Transverse colon (tissue), 4 donors: ENCODE measurements around the gene AGAP1. TPM values are rescaled to one million over a fixed set of nuclear protein-coding genes. Genes with fewer than 3 reads are reported as not detected.
"Not testable (repeated sequence)": the region's sequence is repeated elsewhere in the genome, so short reads cannot be mapped to it uniquely, and the experiment has no call there.

Experiments
- DNase-seq: peaks from one replicate; pipeline ENCODE4 v3.0.0-alpha.2; 2019
- H3K27ac ChIP-seq, 4 donors: fragments of 200-600 bp; sonication (generic); 2 replicates each; pipeline ENCODE4 v1.5.1; 2016 to 2018; ENCODE audit warnings: inconsistent platforms in 4 of 4
- H3K27me3 ChIP-seq: fragments of 200-600 bp; sonication (generic); 2 replicates; pipeline ENCODE4 v1.5.1; 2017; ENCODE audit warnings: inconsistent platforms
- H3K36me3 ChIP-seq, 4 donors: fragments of 200-600 bp; sonication (generic); 2 replicates each; pipeline ENCODE4 v1.5.1; 2017 to 2019; ENCODE audit warnings: inconsistent platforms in 4 of 4
- H3K4me1 ChIP-seq, 4 donors: fragments of 200-600 bp; sonication (generic); 2 replicates each; pipeline ENCODE4 v1.5.1; 2017 to 2020; ENCODE audit warnings: inconsistent platforms in 4 of 4
- H3K4me3 ChIP-seq, 4 donors: fragments of 200-600 bp; sonication (generic); 1 replicate in 1 of 4; 2 replicates in 3 of 4; pipeline versions ENCODE4 v1.5.1 to v1.6.1; 2017 to 2019; ENCODE audit warnings: inconsistent platforms in 4 of 4
- H3K9me3 ChIP-seq, 2 donors: fragments of 200-600 bp; sonication (generic); 2 replicates each; pipeline ENCODE4 v1.5.1; 2017 to 2019; ENCODE audit warnings: inconsistent platforms in 2 of 2
- EP300 ChIP-seq: sonication (generic); formaldehyde crosslinking; IDR thresholded peaks from one replicate; pipeline ENCODE4 v1.6.1; 2017; ENCODE audit warnings: antibody characterized with exemption, low read depth
- POLR2A ChIP-seq: fragments of 450-650 bp; IDR thresholded peaks from one replicate; pipeline ENCODE4 v1.6.1; 2016; ENCODE audit warnings: antibody characterized with exemption, mild to moderate bottlenecking, moderate library complexity
- POLR2AphosphoS5 ChIP-seq, 3 donors: sonication (generic); formaldehyde crosslinking; IDR thresholded peaks; one replicate each; pipeline ENCODE4 v1.6.1; 2016; ENCODE audit warnings: antibody characterized with exemption in 3 of 3
- WGBS, 2 donors: methylation state at CpG; one replicate each; pipeline ENCODE4 v1.1.5; 2018; ENCODE audit warnings: low coverage in 1 of 2; 5-methylcytosine and 5-hydroxymethylcytosine counted together
- in situ Hi-C, 4 donors: fragments of 200-750 bp; cut with MboI; loops; one replicate each; pipeline versions ENCODE4 v1.15.0 to v1.15.1; 2017; ENCODE audit warnings: low sequenced_read_pairs in 3 of 4, low pct_ligation_motif_present in 1 of 4, low pct_unique_long_range_greater_than_20kb in 1 of 4
- intact Hi-C: fragments of 100-400 bp; cut with DNase I; formaldehyde crosslinking; loops from one replicate; pipeline ENCODE4 v1.15.1; 2023; ENCODE audit warnings: low total_unique reads
- total RNA-seq, 4 donors: library from RNA; depleted of rRNA; stranded (reverse); fragments of >200 nt; gene quantifications; one replicate each; pipeline ENCODE4 v1.1.0, GENCODE V29; 2016
- TF ChIP-seq, protein P1 (sequence below), 5 experiments: fragments of 200-600 bp in 3 of 5; fragments of 450-650 bp in 2 of 5; sonication (generic) in 3 of 5; IDR thresholded peaks; 1 replicate in 2 of 5; 2 replicates in 3 of 5; pipeline ENCODE4 v1.5.1; 2016 to 2017; ENCODE audit warnings: antibody characterized with exemption in 5 of 5, inconsistent platforms in 3 of 5, mild to moderate bottlenecking in 2 of 5, moderate library complexity in 1 of 5

The AGAP1 gene
- total RNA-seq, 4 donors from 2014 or later = 56.1 to 96.9 (median 71.2) TPM

DNA sequence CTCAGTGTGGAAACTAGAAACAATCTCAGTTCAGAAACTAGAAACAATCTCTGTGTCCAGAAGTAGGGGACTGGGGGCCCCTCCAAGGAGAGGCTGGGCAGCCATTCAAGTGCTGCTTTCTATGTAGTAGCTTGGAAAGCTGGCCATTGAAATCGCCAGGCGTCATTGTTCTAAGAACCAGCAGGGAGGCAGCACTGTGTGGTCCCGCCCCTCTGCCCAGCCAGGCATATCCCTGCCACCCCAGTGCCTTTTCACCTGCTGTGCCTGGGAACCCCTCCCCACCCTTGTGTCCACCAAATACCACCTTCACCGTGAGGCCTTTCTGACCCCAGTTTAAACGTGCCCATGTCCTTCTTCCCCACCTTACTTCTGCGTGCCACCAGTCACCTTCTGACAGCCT is 452.7 kb downstream of the AGAP1 start:
- TF ChIP-seq, protein P1, sequence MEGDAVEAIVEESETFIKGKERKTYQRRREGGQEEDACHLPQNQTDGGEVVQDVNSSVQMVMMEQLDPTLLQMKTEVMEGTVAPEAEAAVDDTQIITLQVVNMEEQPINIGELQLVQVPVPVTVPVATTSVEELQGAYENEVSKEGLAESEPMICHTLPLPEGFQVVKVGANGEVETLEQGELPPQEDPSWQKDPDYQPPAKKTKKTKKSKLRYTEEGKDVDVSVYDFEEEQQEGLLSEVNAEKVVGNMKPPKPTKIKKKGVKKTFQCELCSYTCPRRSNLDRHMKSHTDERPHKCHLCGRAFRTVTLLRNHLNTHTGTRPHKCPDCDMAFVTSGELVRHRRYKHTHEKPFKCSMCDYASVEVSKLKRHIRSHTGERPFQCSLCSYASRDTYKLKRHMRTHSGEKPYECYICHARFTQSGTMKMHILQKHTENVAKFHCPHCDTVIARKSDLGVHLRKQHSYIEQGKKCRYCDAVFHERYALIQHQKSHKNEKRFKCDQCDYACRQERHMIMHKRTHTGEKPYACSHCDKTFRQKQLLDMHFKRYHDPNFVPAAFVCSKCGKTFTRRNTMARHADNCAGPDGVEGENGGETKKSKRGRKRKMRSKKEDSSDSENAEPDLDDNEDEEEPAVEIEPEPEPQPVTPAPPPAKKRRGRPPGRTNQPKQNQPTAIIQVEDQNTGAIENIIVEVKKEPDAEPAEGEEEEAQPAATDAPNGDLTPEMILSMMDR (IDR thresholded peaks at IDR 0.05) = no peak
- no peak for TF ChIP-seq EP300
- TF ChIP-seq POLR2AphosphoS5 (IDR thresholded peaks at IDR 0.05) = no peak
- no peak for TF ChIP-seq POLR2A

DNA sequence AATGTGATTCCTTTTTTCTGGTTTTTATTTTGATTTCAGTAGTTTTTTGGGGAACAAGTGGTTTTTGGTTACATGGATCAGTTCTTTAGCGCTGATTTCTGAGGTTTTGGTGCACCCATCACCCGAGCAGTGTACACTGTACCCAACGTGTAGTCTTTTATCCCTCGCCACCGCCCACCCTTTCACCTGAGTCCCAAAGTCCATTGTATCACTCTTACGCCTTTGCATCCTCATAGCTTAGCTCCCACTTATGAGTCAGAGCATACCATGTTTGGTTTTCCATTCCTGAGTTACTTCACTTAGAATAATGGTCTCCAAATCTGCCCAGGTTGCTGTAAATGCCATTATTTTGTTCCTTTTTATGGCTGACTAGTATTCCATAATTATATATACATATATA is 453.2 kb downstream of the AGAP1 start:
- 76 to 77% methylated on average over 6 of the region's 6 CpGs for WGBS, 2 donors
- in situ Hi-C loops, H3K36me3 ChIP-seq: not testable (repeated sequence)

More for the DNA sequence above, 452.7 kb downstream of the AGAP1 start:
- DNase-seq = no peak
- 87 to 91% methylated on average over 3 to 6 of the region's 6 CpGs for WGBS, 2 donors
- in situ Hi-C loops (no loop called here), intact Hi-C loops (no loop called here)
- no peaks in the 10 kb centered on the region for H3K9me3 ChIP-seq
- no peaks in the 10 kb centered on the region for H3K36me3 ChIP-seq
- no peak overlapping the region for H3K27ac ChIP-seq
- no peaks in the 10 kb centered on the region for H3K27me3 ChIP-seq
- no peak overlapping the region for H3K4me3 ChIP-seq
- H3K4me1 ChIP-seq = no peaks in the 10 kb centered on the region

GRCh38 chr2:235949567-235950472 is 456.0 kb downstream of the AGAP1 start:
- no peaks in the 10 kb centered on the region for H3K4me1 ChIP-seq
- H3K36me3 ChIP-seq = no peaks in the 10 kb centered on the region
- intact Hi-C loops (no loop called here), in situ Hi-C loops (no loop called here)
- H3K27me3 ChIP-seq = no peaks in the 10 kb centered on the region
- no peak for DNase-seq
- no peak overlapping the region for H3K27ac ChIP-seq
- no peak for TF ChIP-seq EP300
- no peak for TF ChIP-seq POLR2A
- TF ChIP-seq POLR2AphosphoS5 (IDR thresholded peaks at IDR 0.05) = no peak
- TF ChIP-seq, protein P1 (IDR thresholded peaks at IDR 0.05) = no peak
- H3K9me3 ChIP-seq = no peaks in the 10 kb centered on the region
- WGBS, 2 donors = 87 to 91% methylated on average over 10 to 17 of the region's 17 CpGs
- H3K4me3 ChIP-seq = no peak overlapping the region

More for the DNA sequence above, 453.2 kb downstream of the AGAP1 start:
- intact Hi-C loops, H3K4me3 ChIP-seq, H3K4me1 ChIP-seq, H3K27ac ChIP-seq, DNase-seq, H3K27me3 ChIP-seq, H3K9me3 ChIP-seq: not testable (repeated sequence)

DNA sequence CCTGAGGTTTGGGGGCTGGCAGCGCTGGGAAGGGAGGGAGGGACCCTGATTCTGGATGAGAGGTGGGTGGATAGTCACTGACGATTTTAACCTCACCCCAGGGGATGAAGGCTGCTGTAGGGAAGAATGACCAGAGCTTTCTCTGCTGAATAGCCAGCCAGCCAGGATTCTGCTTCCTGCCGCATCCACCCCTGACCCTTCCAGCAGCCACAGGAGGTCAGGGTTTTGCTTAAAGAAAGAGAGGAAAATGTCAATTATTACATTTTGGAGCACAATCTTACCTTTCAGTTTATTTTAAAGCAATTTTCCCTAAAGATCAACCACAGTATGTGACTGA is 456.6 kb downstream of the AGAP1 start:
- no peaks in the 10 kb centered on the region for H3K9me3 ChIP-seq
- H3K36me3 ChIP-seq = no peaks in the 10 kb centered on the region
- H3K4me3 ChIP-seq = no peak overlapping the region
- H3K27me3 ChIP-seq = no peaks in the 10 kb centered on the region
- intact Hi-C loops = no loop called here
- WGBS, 2 donors = 61 to 100% methylated on average over 2 to 3 of the region's 3 CpGs
- TF ChIP-seq POLR2AphosphoS5 (IDR thresholded peaks at IDR 0.05) (no peak), EP300 (no peak), POLR2A (no peak)
- TF ChIP-seq, protein P1 (IDR thresholded peaks at IDR 0.05) = no peak
- no peak overlapping the region for H3K27ac ChIP-seq
- DNase-seq = no peak
- in situ Hi-C loops = no loop called here
- no peaks in the 10 kb centered on the region for H3K4me1 ChIP-seq
